ENCODE data around the gene ACVR2B. TPM values are rescaled to one million over a fixed set of nuclear protein-coding genes. Genes with fewer than 3 reads are reported as not detected.

The ACVR2B gene
- total RNA-seq, 4 donors from 2014 or later: 2.4 to 12.1 (median 6.3) TPM

DNA sequence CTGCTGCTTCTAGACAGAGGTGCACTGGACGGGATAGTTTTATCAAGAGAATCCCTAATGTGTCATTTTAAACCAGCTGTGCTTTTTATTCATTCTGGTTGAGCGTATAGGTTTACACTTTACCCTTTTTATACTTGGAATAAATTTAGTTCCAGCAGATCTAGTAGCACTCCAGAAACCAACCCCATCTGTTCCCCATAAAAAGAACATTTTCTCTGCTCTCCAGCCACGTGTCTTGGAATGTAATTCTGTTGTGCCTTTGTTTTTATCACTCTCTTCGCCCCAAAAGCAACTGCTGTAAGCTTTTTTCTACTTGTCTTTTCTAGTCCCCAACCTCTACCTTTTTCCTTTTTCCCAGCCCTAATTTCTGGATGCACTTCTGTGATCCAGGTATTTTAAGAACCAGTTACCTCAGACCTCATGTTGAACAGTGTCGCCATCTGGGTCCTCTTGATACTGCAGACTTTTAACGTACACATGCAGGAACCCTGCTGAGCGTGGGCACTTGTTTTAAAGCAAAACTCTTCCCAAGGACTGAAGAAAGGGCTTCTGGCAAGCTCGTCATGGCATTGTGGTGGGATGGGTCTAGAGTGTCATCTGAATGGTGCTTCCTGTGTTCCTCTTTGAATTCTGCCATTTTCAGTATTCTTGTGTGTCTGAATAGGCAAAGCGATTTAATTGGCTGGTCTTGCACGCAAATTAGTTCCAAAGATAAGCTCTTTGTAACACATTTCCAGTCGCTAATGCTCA, 36.8 kb downstream of the ACVR2B start:
- H3K27me3 ChIP-seq: no peaks in the 10 kb centered on the region
- H3K4me1 ChIP-seq: peaks cover 30 to 54% of the 10 kb centered on the region in 2 donors
- H3K36me3 ChIP-seq: no peaks in the 10 kb centered on the region
- DNase-seq (no peak), ATAC-seq (no peak)
- H3K9me3 ChIP-seq: no peaks in the 10 kb centered on the region
- in situ Hi-C loops (cut with MboI; ENCODE audit: low sequenced_read_pairs in 4 of 4) (loop anchor here in 3 of 4 donors (25.0 kb wide), 1 partner anchor 353 kb away; the partner anchor contains the start of genes ACAA1 (in 3 of the 3) and MYD88 (in 3 of the 3)), intact Hi-C loops (cut with DNase I; ENCODE audit: low total_unique reads) (no loop called here)
- H3K4me3 ChIP-seq: no peak overlapping the region
- H3K27ac ChIP-seq: peak overlapping the region in 1 of 4 donors; percentile 21
- TF ChIP-seq, protein P1, sequence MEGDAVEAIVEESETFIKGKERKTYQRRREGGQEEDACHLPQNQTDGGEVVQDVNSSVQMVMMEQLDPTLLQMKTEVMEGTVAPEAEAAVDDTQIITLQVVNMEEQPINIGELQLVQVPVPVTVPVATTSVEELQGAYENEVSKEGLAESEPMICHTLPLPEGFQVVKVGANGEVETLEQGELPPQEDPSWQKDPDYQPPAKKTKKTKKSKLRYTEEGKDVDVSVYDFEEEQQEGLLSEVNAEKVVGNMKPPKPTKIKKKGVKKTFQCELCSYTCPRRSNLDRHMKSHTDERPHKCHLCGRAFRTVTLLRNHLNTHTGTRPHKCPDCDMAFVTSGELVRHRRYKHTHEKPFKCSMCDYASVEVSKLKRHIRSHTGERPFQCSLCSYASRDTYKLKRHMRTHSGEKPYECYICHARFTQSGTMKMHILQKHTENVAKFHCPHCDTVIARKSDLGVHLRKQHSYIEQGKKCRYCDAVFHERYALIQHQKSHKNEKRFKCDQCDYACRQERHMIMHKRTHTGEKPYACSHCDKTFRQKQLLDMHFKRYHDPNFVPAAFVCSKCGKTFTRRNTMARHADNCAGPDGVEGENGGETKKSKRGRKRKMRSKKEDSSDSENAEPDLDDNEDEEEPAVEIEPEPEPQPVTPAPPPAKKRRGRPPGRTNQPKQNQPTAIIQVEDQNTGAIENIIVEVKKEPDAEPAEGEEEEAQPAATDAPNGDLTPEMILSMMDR (IDR thresholded peaks at IDR 0.05 in 4 of 5, conservative IDR thresholded peaks at IDR 0.05 in 1 of 5): no peak
- no peak for TF ChIP-seq POLR2A (IDR thresholded peaks at IDR 0.05)

DNA sequence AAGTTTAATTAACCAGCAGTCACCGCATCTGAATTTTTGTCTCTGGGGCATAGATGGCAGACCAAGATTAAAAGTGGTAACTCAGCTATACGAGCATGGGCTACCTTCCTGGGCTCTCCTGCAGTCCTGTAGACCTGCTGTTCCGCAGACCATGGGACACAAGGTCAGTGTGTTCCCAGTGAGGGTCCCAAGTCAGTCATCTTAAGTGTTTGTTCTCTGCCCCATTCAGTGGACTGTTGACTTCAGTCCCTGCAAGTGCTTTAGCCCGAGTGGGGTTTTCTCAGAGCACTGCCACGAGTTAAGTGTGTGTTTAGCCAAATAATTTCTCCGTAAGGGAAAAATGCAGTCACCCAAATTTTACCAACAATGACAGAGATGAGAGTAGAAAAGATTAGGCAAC, 37.5 kb downstream of the ACVR2B start:
- in situ Hi-C loops (cut with MboI; ENCODE audit: low sequenced_read_pairs in 4 of 4): loop anchor here in 3 of 4 donors (25.0 kb wide), 1 partner anchor 354 kb away; the partner anchor contains the start of genes ACAA1 (in 3 of the 3) and MYD88 (in 3 of the 3)

DNA sequence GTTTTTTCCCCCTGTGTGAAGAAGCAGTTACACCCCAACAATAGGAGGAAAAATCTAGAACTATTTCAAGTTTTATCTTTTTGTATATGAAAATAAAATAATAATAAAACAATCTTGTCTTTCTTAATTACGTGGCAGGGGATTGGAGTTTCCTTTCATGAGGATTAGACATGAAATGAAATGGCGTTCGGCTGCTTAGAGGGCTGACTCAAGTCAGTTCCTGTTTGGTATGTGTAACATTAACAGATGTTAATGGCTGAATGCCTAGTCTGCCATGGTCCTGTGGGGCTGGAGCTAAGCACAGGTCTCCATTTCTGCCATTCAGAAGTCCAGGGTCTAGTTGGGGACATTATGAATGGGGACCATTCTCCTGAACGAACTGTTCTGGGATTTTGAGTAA, 39.3 kb downstream of the ACVR2B start:
- TF ChIP-seq, protein P1 (IDR thresholded peaks at IDR 0.05 in 4 of 5, conservative IDR thresholded peaks at IDR 0.05 in 1 of 5): no peak
- TF ChIP-seq POLR2A (IDR thresholded peaks at IDR 0.05): no peak
- H3K9me3 ChIP-seq: no peaks in the 10 kb centered on the region
- H3K4me1 ChIP-seq: peaks cover 27 to 46% of the 10 kb centered on the region in 2 donors
- peaks cover 0 to 4% of the 10 kb centered on the region in 2 donors for H3K36me3 ChIP-seq
- no peak overlapping the region for H3K4me3 ChIP-seq
- no peaks in the 10 kb centered on the region for H3K27me3 ChIP-seq
- in situ Hi-C loops (cut with MboI; ENCODE audit: low sequenced_read_pairs in 4 of 4): loop anchor here in 3 of 4 donors (25.0 kb wide), 1 partner anchor 356 kb away; the partner anchor contains the start of genes ACAA1 (in 3 of the 3) and MYD88 (in 3 of the 3)
- ATAC-seq (no peak), DNase-seq (no peak)
- intact Hi-C loops (cut with DNase I; ENCODE audit: low total_unique reads): no loop called here
- H3K27ac ChIP-seq: peak overlapping the region; percentile 24 to 49 (median 34)

More for the DNA sequence above, 37.5 kb downstream of the ACVR2B start:
- intact Hi-C loops (cut with DNase I; ENCODE audit: low total_unique reads): no loop called here
- ATAC-seq (no peak), DNase-seq (no peak)
- Histone ChIP-seq H3K4me3 (no peak overlapping the region), H3K4me1 (peaks cover 30 to 54% of the 10 kb centered on the region in 2 donors), H3K27ac (no peak overlapping the region), H3K27me3 (no peaks in the 10 kb centered on the region), H3K36me3 (no peaks in the 10 kb centered on the region), H3K9me3 (no peaks in the 10 kb centered on the region)
- TF ChIP-seq, protein P1 (IDR thresholded peaks at IDR 0.05 in 4 of 5, conservative IDR thresholded peaks at IDR 0.05 in 1 of 5): no peak
- TF ChIP-seq POLR2A (IDR thresholded peaks at IDR 0.05): no peak

DNA sequence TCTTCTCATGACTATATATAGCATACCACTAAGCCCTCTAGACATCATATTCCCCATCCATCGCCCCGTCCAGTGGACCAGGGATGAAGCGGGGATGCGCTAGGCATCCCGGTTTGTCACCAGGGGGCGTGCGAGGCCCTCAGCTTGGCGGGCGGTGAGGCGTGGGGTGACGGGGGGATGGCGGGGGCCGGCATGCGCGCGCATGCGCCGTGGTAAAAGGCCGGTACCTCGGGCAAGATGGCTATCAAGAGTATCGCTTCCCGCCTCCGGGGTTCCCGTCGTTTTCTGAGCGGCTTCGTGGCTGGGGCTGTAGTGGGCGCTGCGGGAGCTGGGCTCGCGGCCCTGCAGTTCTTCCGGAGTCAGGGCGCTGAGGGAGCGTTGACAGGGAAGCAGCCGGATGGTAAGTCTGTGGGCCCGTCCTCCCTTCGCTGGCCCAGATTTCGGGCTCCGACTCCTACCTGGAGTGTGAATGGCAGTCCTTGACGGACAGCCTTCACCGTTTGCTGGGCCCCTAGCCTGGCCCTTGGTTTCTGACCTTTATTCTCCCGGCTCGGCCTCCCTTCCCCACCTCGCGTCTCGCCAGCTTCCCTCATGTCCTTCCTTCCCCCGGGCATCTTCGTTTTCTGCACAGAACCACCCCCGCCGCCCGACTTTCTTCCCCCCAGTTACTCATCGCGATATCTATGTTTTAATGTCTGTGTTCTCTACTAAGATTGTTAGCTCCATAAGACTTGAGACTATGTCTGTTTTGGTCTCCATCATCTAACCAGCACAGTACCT, 42.6 kb downstream of the ACVR2B start, which contains the start of gene EXOG:
EXOG (plus strand) TSS at position 210 of the 780 bp plus-strand sequence; CDS start at position 238, 28 bp downstream.
- intact Hi-C loops (cut with DNase I; ENCODE audit: low total_unique reads): loop anchor here (1.0 to 2.0 kb wide), 2 partner anchors 42 to 155 kb away; no protein-coding TSS in a partner anchor
- in situ Hi-C loops (cut with MboI; ENCODE audit: low sequenced_read_pairs in 4 of 4): loop anchor here in 3 of 4 donors (25.0 kb wide), 1 partner anchor 359 kb away; the partner anchor contains the start of genes ACAA1 (in 3 of the 3) and MYD88 (in 3 of the 3)
- Histone ChIP-seq H3K36me3 (peaks cover 0 to 22% of the 10 kb centered on the region in 2 donors), H3K27me3 (no peaks in the 10 kb centered on the region), H3K27ac (peak within 1 kb of the TSS; percentile 57 to 81 (median 72)), H3K4me1 (peaks cover 23 to 35% of the 10 kb centered on the region in 2 donors), H3K4me3 (peak within 1 kb of the TSS; percentile 62 to 87 (median 81)), H3K9me3 (no peaks in the 10 kb centered on the region)
- TF ChIP-seq, protein P1 (IDR thresholded peaks at IDR 0.05 in 4 of 5, conservative IDR thresholded peaks at IDR 0.05 in 1 of 5): peak; percentile 31 to 95 (median 71)
- TF ChIP-seq POLR2A (IDR thresholded peaks at IDR 0.05): no peak
- DNase-seq: peak; percentile 88 to 89
- ATAC-seq: peak; percentile 87 to 94
